Endothelial cell of umbilical vein (primary cell): ENCODE results near the gene S100A13.

Experiments used
- CTCF ChIP-seq, 2 donors: IDR thresholded peaks; 1 replicate in 1 of 2; 2 replicates in 1 of 2; pipeline ENCODE4 v1.5.1; 2011; ENCODE audit warnings: low read length in 2 of 2, mild to moderate bottlenecking in 2 of 2, moderate library complexity in 2 of 2, control low read depth in 1 of 2, inconsistent platforms in 1 of 2, low read depth in 1 of 2; ENCODE audit not compliant: insufficient read depth in 1 of 2; ENCODE audit errors: extremely low read depth in 1 of 2
- EZH2 ChIP-seq: IDR thresholded peaks from 2 replicates; pipeline ENCODE4 v1.6.1; 2012; ENCODE audit warnings: borderline replicate concordance, low read depth, mild to moderate bottlenecking, moderate library complexity, low read length, inconsistent platforms; ENCODE audit not compliant: severe bottlenecking
- MAX ChIP-seq: IDR thresholded peaks from 2 replicates; pipeline ENCODE4 v1.6.1; 2011; ENCODE audit not compliant: insufficient read depth, insufficient read length
- POLR2A ChIP-seq: IDR thresholded peaks from 2 replicates; pipeline ENCODE4 v1.6.1; 2012; ENCODE audit warnings: low read depth, mild to moderate bottlenecking, control low read depth, low read length
- POLR2AphosphoS5 ChIP-seq: IDR thresholded peaks from 2 replicates; pipeline ENCODE4 v1.6.1; 2012; ENCODE audit warnings: low read depth, mild to moderate bottlenecking, control low read depth, low read length, moderate library complexity; ENCODE audit not compliant: insufficient read depth

GRCh38 chr1:153616144-153616916 lies 11.0 kb downstream of the S100A13 start, which contains the start of gene S100A14:
- TF ChIP-seq EZH2 (no peak), CTCF (IDR thresholded peaks at IDR 0.05; ENCODE audit: extremely low read depth in 1 of 2, insufficient read depth in 1 of 2, low read depth in 1 of 2, low read length in 2 of 2) (no peak), POLR2A (no peak), POLR2AphosphoS5 (no peak), MAX (no peak)
